Tongue (tissue), 2 donors: ENCODE data around the gene EIF5. TPM values are rescaled to one million over a fixed set of nuclear protein-coding genes. Genes with fewer than 3 reads are reported as not detected.

Experiments used
- small RNA-seq: library from RNA; depleted of rRNA; stranded (forward); fragments of <200 nt; gene quantifications from one replicate; pipeline ENCODE3, GENCODE V24; 2014; ENCODE audit warnings: low replicate concordance
- total RNA-seq: library from RNA; depleted of rRNA; stranded (reverse); fragments of >200 nt; gene quantifications from one replicate; pipeline ENCODE4 v1.2.3, GENCODE V29; 2014

EIF5 gene
- total RNA-seq, 1 donor from 2014 or later = 194 TPM

Small RNA genes within 50 kb of the gene (small RNA-seq; reads per million reads assigned to genes)
- 23.4 reads per million, percentile 95 among the genes with 10 or more reads in this experiment for gene SNORA28

Other genes starting within 250 kb of the EIF5 start
- 6.3 TPM for gene EXOC3L4, start 239.5 kb upstream of the EIF5 start, total RNA-seq
- gene TNFAIP2, start 210.8 kb upstream of the EIF5 start, total RNA-seq = 73.4 TPM
- 77.9 TPM for gene MARK3, start 51.2 kb downstream of the EIF5 start, total RNA-seq
- gene CKB, start 188.6 kb downstream of the EIF5 start, total RNA-seq = 105 TPM
- 7.0 TPM for gene TRMT61A, start 195.0 kb downstream of the EIF5 start, total RNA-seq
- 34.9 TPM for gene BAG5, start 228.4 kb downstream of the EIF5 start, total RNA-seq
- 33.8 TPM for gene COA8, start 228.7 kb downstream of the EIF5 start, total RNA-seq